Neuronal stem cell (in vitro differentiated cells): ENCODE results near the gene AKAP6.

Source experiments
- DNase-seq: peaks from one replicate; pipeline ENCODE4 v3.0.0-alpha.2; 2013; ENCODE audit warnings: low spot score
- H2AFZ ChIP-seq: one replicate; pipeline ENCODE4 v1.6.1; 2013; ENCODE audit warnings: mild to moderate bottlenecking, low read length, inconsistent platforms
- H2AK5ac ChIP-seq: 2 replicates; pipeline ENCODE4 v1.6.1; 2013; ENCODE audit warnings: low read depth, mild to moderate bottlenecking, inconsistent platforms, low read length, moderate library complexity, mixed read lengths
- H2BK120ac ChIP-seq: 2 replicates; pipeline ENCODE4 v1.6.1; 2013; ENCODE audit warnings: low read depth, mild to moderate bottlenecking, inconsistent platforms, low read length, moderate library complexity, mixed read lengths
- H2BK12ac ChIP-seq: one replicate; pipeline ENCODE4 v1.6.1; 2013; ENCODE audit warnings: low read length, inconsistent platforms
- H2BK15ac ChIP-seq: 2 replicates; pipeline ENCODE4 v1.6.1; 2013; ENCODE audit warnings: mild to moderate bottlenecking, low read length, inconsistent platforms, mixed read lengths
- H2BK5ac ChIP-seq: one replicate; pipeline ENCODE4 v1.6.1; 2013; ENCODE audit warnings: inconsistent platforms, mild to moderate bottlenecking, low read length, moderate library complexity
- H3K14ac ChIP-seq: one replicate; pipeline ENCODE4 v1.6.1; 2013; ENCODE audit warnings: low read length, inconsistent platforms
- H3K18ac ChIP-seq: 2 replicates; pipeline ENCODE4 v1.6.1; 2013; ENCODE audit warnings: low read length, inconsistent platforms
- H3K23ac ChIP-seq: 2 replicates; pipeline ENCODE4 v1.6.1; 2013; ENCODE audit warnings: low read depth, mild to moderate bottlenecking, mixed read lengths, low read length, inconsistent platforms; ENCODE audit not compliant: poor library complexity
- H3K27ac ChIP-seq: replicated peaks from 3 replicates; pipeline ENCODE4 v1.5.1; 2013; ENCODE audit warnings: low read length, inconsistent platforms
- H3K27me3 ChIP-seq, 3 experiments: 2 replicates each; pipeline ENCODE4 v1.6.1; 2013; ENCODE audit warnings: low read length in 3 of 3, mild to moderate bottlenecking in 2 of 3, inconsistent platforms in 1 of 3, low read depth in 1 of 3, mixed read lengths in 1 of 3, moderate library complexity in 1 of 3; ENCODE audit not compliant: control insufficient read depth in 3 of 3, insufficient read depth in 3 of 3
- H3K36me3 ChIP-seq, 2 donors: replicated peaks in 1 of 2; 2 replicates each; pipeline ENCODE4 v1.6.1; 2013; ENCODE audit warnings: low read length in 2 of 2; ENCODE audit not compliant: control insufficient read depth in 2 of 2, insufficient read depth in 2 of 2
- H3K4ac ChIP-seq: 2 replicates; pipeline ENCODE4 v1.6.1; 2013; ENCODE audit warnings: inconsistent platforms, mild to moderate bottlenecking, low read length, moderate library complexity
- H3K4me1 ChIP-seq, 2 donors: 1 replicate in 1 of 2; 2 replicates in 1 of 2; pipeline ENCODE4 v1.6.1; 2013; ENCODE audit warnings: low read length in 2 of 2, low read depth in 1 of 2; ENCODE audit not compliant: control insufficient read depth in 2 of 2, insufficient read depth in 1 of 2
- H3K4me2 ChIP-seq: one replicate; pipeline ENCODE4 v1.6.1; 2013; ENCODE audit warnings: mild to moderate bottlenecking, low read length, inconsistent platforms; ENCODE audit not compliant: insufficient read depth, poor library complexity, severe bottlenecking
- H3K4me3 ChIP-seq, 2 donors: 2 replicates each; pipeline ENCODE4 v1.5.1; 2013; ENCODE audit warnings: low read length in 2 of 2, mild to moderate bottlenecking in 2 of 2, inconsistent platforms in 1 of 2, moderate library complexity in 1 of 2
- H3K79me1 ChIP-seq: one replicate; pipeline ENCODE4 v1.6.1; 2013; ENCODE audit warnings: low read depth, mild to moderate bottlenecking, inconsistent platforms, low read length, moderate library complexity
- H3K9ac ChIP-seq: one replicate; pipeline ENCODE4 v1.6.1; 2013; ENCODE audit warnings: mild to moderate bottlenecking, low read depth, low read length, inconsistent platforms; ENCODE audit not compliant: poor library complexity
- H3K9me3 ChIP-seq, 2 donors: replicated peaks in 1 of 2; 2 replicates each; pipeline versions ENCODE3 to v1.6.1; 2013; ENCODE audit warnings: low read length in 2 of 2, mild to moderate bottlenecking in 2 of 2, inconsistent platforms in 1 of 2, low read depth in 1 of 2, mixed read lengths in 1 of 2, moderate library complexity in 1 of 2; ENCODE audit not compliant: control insufficient read depth in 2 of 2, insufficient read depth in 1 of 2
- H4K8ac ChIP-seq: one replicate; pipeline ENCODE4 v1.6.1; 2013; ENCODE audit warnings: low read depth, mild to moderate bottlenecking, inconsistent platforms, low read length, moderate library complexity
- H4K91ac ChIP-seq: one replicate; pipeline ENCODE4 v1.6.1; 2013; ENCODE audit warnings: low read length, low read depth, mild to moderate bottlenecking, inconsistent platforms; ENCODE audit not compliant: poor library complexity
- WGBS, 2 donors: extraction: QIAGEN DNeasy Blood & Tissue Kit; methylation state at CpG; one replicate each; pipeline ENCODE4 v1.1.7; 2013; ENCODE audit warnings: missing lambda C conversion rate in 2 of 2, mixed read lengths in 1 of 2; ENCODE audit not compliant: insufficient read length in 2 of 2, insufficient replicate concordance in 1 of 2; ENCODE audit errors: extremely low coverage in 2 of 2; 5-methylcytosine and 5-hydroxymethylcytosine counted together

Gene AKAP6

DNA sequence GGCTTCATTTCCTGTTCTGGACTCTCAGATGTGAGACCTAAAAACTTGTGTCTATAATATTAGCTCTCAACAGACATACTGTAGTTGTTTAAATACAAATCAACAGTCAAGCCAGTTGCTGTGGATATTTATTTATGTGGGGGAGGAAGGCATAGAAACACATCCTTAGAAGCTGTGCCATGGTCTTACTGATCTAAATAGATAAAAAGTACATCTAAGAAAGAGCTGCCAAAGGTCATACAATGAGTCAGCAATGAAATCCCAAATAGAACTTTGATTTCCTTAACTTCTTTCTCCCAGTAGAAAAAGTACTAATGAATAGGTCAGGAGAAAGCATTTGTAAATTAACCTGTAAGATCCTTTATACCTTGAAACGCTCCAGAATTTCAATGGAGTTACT, 185.1 kb downstream of the AKAP6 start:
- no peaks in the 10 kb centered on the region for H3K36me3 ChIP-seq
- H3K9me3 ChIP-seq: peaks cover 0 to 3% of the 10 kb centered on the region in 2 donors
- peaks cover 2 to 3% of the 10 kb centered on the region in 2 donors for H3K4me1 ChIP-seq
- no peak overlapping the region for H2BK5ac ChIP-seq
- H2BK15ac ChIP-seq: no peak overlapping the region
- H2AK5ac ChIP-seq: no peak overlapping the region
- no peak overlapping the region for H3K9ac ChIP-seq
- no peaks in the 10 kb centered on the region for H3K27me3 ChIP-seq
- H3K79me1 ChIP-seq: no peaks in the 10 kb centered on the region
- no peak overlapping the region for H4K8ac ChIP-seq
- no peak overlapping the region for H3K23ac ChIP-seq
- no peak overlapping the region for H2AFZ ChIP-seq
- H3K4me2 ChIP-seq: no peak overlapping the region
- H4K91ac ChIP-seq: no peak overlapping the region
- WGBS, 2 donors: no CpG with 5 or more reads among the region's 1 CpG
- DNase-seq: no peak
- no peak overlapping the region for H3K27ac ChIP-seq
- H2BK12ac ChIP-seq: no peak overlapping the region
- no peak overlapping the region for H3K18ac ChIP-seq
- no peak overlapping the region for H3K4ac ChIP-seq
- H3K14ac ChIP-seq: no peak overlapping the region
- H3K4me3 ChIP-seq: no peak overlapping the region
- no peak overlapping the region for H2BK120ac ChIP-seq

DNA sequence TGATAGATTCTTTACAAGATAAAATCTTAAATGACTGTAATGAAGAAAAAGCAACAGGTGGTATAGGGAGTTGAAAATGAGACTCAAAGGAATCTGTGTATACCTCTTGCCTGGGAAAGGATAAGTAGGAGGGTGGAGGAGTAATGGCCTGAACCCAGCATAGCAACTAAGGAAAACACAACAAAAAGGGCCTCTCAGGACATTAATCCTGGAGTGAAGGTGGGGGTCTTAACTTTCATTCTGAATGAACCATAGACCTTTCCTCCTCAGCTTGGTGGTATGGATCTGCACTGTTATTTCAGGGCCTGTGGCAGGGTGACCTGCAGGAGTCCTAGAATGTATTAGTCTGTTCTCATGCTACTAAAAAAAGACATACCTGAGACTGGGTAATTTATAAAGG, 185.6 kb downstream of the AKAP6 start:
- Histone ChIP-seq H4K91ac (no peak overlapping the region), H3K18ac (no peak overlapping the region), H2AK5ac (no peak overlapping the region), H3K9me3 (peaks cover 0 to 3% of the 10 kb centered on the region in 2 donors), H3K4me1 (peaks cover 2 to 3% of the 10 kb centered on the region in 2 donors), H3K4ac (no peak overlapping the region), H3K4me2 (no peak overlapping the region), H3K9ac (no peak overlapping the region), H3K23ac (no peak overlapping the region), H4K8ac (no peak overlapping the region), H3K27me3 (no peaks in the 10 kb centered on the region), H3K4me3 (no peak overlapping the region), H2AFZ (no peak overlapping the region), H2BK12ac (no peak overlapping the region), H2BK5ac (no peak overlapping the region), H2BK120ac (no peak overlapping the region), H3K36me3 (no peaks in the 10 kb centered on the region), H3K14ac (no peak overlapping the region), H3K79me1 (no peaks in the 10 kb centered on the region), H2BK15ac (no peak overlapping the region), H3K27ac (no peak overlapping the region)
- no peak for DNase-seq

DNA sequence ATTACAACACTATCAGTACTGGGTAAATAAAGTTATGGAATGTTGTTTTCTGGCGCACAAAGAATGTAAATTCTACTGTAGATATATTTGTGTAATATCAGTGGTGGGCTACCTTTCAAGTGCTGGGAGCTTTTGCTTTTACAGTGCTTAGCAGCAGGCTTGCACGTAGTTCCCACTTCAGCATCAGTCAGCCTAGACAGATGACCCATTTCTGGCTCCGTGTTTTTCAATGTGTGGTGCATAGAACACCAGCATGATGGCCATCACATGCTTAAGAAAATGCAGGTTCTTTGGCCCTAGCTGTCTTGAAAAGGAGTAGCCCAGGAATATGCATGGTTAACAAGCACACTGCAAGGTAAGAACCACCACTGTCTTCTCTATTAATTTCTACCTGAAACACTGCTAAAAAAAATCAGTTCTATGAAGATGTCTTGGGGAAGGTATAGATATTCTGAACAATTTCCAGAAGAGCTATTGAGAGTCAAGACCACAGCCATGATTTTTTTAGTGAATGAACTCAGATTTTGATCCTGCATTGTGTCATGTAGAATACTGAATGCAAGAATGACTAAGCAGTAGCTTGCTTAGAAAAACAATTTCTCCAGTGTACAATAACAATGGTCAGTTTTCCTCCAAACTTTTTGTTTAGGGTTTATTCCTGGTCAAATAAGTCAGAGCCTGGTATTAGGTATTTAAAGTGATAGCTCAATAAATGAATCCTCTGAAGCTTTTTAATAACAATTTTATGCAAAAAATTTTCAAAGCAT, 195.7 kb downstream of the AKAP6 start:
- no peaks in the 10 kb centered on the region for H3K9me3 ChIP-seq
- no peak overlapping the region for H3K9ac ChIP-seq
- no peak overlapping the region for H3K4me2 ChIP-seq
- H3K79me1 ChIP-seq: no peaks in the 10 kb centered on the region
- H3K18ac ChIP-seq: no peak overlapping the region
- no CpG with 5 or more reads among the region's 3 CpGs for WGBS, 2 donors
- no peak overlapping the region for H3K4ac ChIP-seq
- H3K4me1 ChIP-seq: no peaks in the 10 kb centered on the region
- H3K36me3 ChIP-seq: no peaks in the 10 kb centered on the region
- H3K23ac ChIP-seq: no peak overlapping the region
- H3K4me3 ChIP-seq: no peak overlapping the region
- H2BK12ac ChIP-seq: no peak overlapping the region
- no peaks in the 10 kb centered on the region for H3K27me3 ChIP-seq
- no peak overlapping the region for H2BK120ac ChIP-seq
- H4K8ac ChIP-seq: no peak overlapping the region
- no peak overlapping the region for H3K14ac ChIP-seq
- H2BK5ac ChIP-seq: no peak overlapping the region
- no peak overlapping the region for H2AK5ac ChIP-seq
- H2AFZ ChIP-seq: no peak overlapping the region
- H4K91ac ChIP-seq: no peak overlapping the region
- DNase-seq: no peak
- no peak overlapping the region for H3K27ac ChIP-seq
- H2BK15ac ChIP-seq: no peak overlapping the region

DNA sequence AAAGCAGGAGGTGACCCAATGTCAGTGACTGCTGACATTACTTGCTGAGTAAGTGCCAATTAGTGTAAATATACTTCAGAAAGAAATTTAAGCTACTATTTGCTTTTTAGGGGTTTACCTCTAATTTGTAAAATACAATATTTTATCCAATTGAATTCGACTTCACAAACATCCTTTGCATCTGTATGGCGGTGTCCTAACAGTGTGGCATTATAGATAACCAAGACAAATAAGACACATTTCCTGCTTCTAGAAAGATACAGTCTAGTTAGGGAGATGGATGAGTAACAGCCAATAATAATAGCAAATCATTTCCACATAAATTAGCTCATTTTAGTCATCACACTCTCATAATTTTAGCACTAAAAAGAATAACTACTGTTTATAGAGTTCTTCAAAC, 196.5 kb downstream of the AKAP6 start:
- Histone ChIP-seq H3K27me3 (no peaks in the 10 kb centered on the region), H2BK12ac (no peak overlapping the region), H3K9ac (no peak overlapping the region), H3K36me3 (no peaks in the 10 kb centered on the region), H4K91ac (no peak overlapping the region), H2BK120ac (no peak overlapping the region), H2AK5ac (no peak overlapping the region), H3K23ac (no peak overlapping the region), H3K4me3 (no peak overlapping the region), H4K8ac (no peak overlapping the region), H3K4ac (no peak overlapping the region), H3K4me1 (no peaks in the 10 kb centered on the region), H2BK15ac (no peak overlapping the region), H3K9me3 (no peaks in the 10 kb centered on the region), H3K79me1 (no peaks in the 10 kb centered on the region), H2BK5ac (no peak overlapping the region), H2AFZ (no peak overlapping the region), H3K27ac (no peak overlapping the region), H3K18ac (no peak overlapping the region), H3K4me2 (no peak overlapping the region), H3K14ac (no peak overlapping the region)
- WGBS, 2 donors: no CpG with 5 or more reads among the region's 2 CpGs
- DNase-seq: no peak
